Keratinocyte (primary cell): ENCODE data around the gene GLTP. TPM values are rescaled to one million over a fixed set of nuclear protein-coding genes. Genes with fewer than 3 reads are reported as not detected.

Source experiments
- DNase-seq: peaks from one replicate; pipeline ENCODE4 v3.0.0-alpha.2; 2011; ENCODE audit warnings: low read depth, missing footprints, low spot score
- FAIRE-seq: peaks from 2 replicates; lab custom pipeline; 2011; peaks lifted over from hg19 to GRCh38; lab: Jason Lieb, UNC
- H2AFZ ChIP-seq: 2 replicates; pipeline ENCODE4 v1.6.0; 2012; ENCODE audit warnings: low read length, control low read depth, inconsistent platforms; ENCODE audit not compliant: control insufficient read depth
- H3K27ac ChIP-seq: 2 replicates; pipeline ENCODE4 v1.5.1; 2011; ENCODE audit warnings: low read length; ENCODE audit not compliant: control insufficient read depth, insufficient read depth
- H3K27me3 ChIP-seq: 3 replicates; pipeline ENCODE4 v1.6.0; 2011; ENCODE audit warnings: low read length; ENCODE audit not compliant: control insufficient read depth, insufficient read depth; ENCODE audit errors: extremely low read depth
- H3K36me3 ChIP-seq, 2 experiments: 2 replicates in 1 of 2; 3 replicates in 1 of 2; pipeline ENCODE4 v1.5.1; 2011; ENCODE audit warnings: low read length in 2 of 2, mild to moderate bottlenecking in 1 of 2; ENCODE audit not compliant: control insufficient read depth in 2 of 2, insufficient read depth in 2 of 2; ENCODE audit errors: extremely low read depth in 1 of 2
- H3K4me1 ChIP-seq: 3 replicates; pipeline ENCODE4 v1.5.1; 2011; ENCODE audit warnings: low read length; ENCODE audit not compliant: control insufficient read depth, insufficient read depth; ENCODE audit errors: extremely low read depth
- H3K4me2 ChIP-seq: 3 replicates; pipeline ENCODE4 v1.6.0; 2011; ENCODE audit warnings: low read depth, low read length; ENCODE audit not compliant: control insufficient read depth, insufficient read depth; ENCODE audit errors: extremely low read depth
- H3K4me3 ChIP-seq, 3 experiments: fragments of 200-600 bp in 1 of 3; sonication (generic) in 1 of 3; 2 replicates in 2 of 3; 3 replicates in 1 of 3; pipeline ENCODE4 v1.5.1; 2011 to 2016; ENCODE audit warnings: low read length in 3 of 3, mild to moderate bottlenecking in 3 of 3, control low read depth in 2 of 3, inconsistent platforms in 1 of 3, low read depth in 1 of 3, mixed read lengths in 1 of 3, mixed run types in 1 of 3, moderate library complexity in 1 of 3; ENCODE audit not compliant: control insufficient read depth in 2 of 3, insufficient read depth in 2 of 3; ENCODE audit errors: extremely low read depth in 1 of 3
- H3K79me2 ChIP-seq: 2 replicates; pipeline ENCODE4 v1.6.0; 2012; ENCODE audit warnings: low read length; ENCODE audit not compliant: control insufficient read depth, insufficient read depth
- H3K9ac ChIP-seq: 3 replicates; pipeline ENCODE4 v1.6.0; 2011; ENCODE audit warnings: low read length; ENCODE audit not compliant: control insufficient read depth, insufficient read depth; ENCODE audit errors: extremely low read depth
- H3K9me1 ChIP-seq: 3 replicates; pipeline ENCODE4 v1.6.0; 2011; ENCODE audit warnings: low read length; ENCODE audit not compliant: control insufficient read depth, insufficient read depth; ENCODE audit errors: extremely low read depth
- H3K9me3 ChIP-seq: 2 replicates; pipeline ENCODE4 v1.5.1; 2012; ENCODE audit warnings: low read depth, low read length; ENCODE audit not compliant: control insufficient read depth
- H4K20me1 ChIP-seq: 3 replicates; pipeline ENCODE4 v1.6.0; 2011; ENCODE audit warnings: low read length; ENCODE audit not compliant: control insufficient read depth, insufficient read depth; ENCODE audit errors: extremely low read depth
- EZH2 ChIP-seq: IDR thresholded peaks from one replicate; pipeline ENCODE4 v1.6.1; 2012; ENCODE audit warnings: inconsistent platforms, mild to moderate bottlenecking, low read length, moderate library complexity
- dilution Hi-C: fragments of 300-500 bp; cut with MboI; formaldehyde crosslinking; loops from one replicate; pipeline ENCODE4 v1.7.0; 2020; ENCODE audit warnings: low sequenced_read_pairs; ENCODE audit not compliant: extremely low pct_ligation_motif_present
- polyA plus RNA-seq, 5 experiments: library from polyadenylated mRNA; depleted of rRNA in 3 of 5; stranded (reverse) in 3 of 5; stranded (forward) in 1 of 5; unstranded in 1 of 5; fragments of >200 nt; gene quantifications; 1 replicate in 1 of 5; 2 replicates in 3 of 5; 3 replicates in 1 of 5; pipeline versions ENCODE4 v1.2.1 to v1.2.3, GENCODE V29; 2011 to 2012; ENCODE audit warnings: missing spikeins in 2 of 5, low read depth in 1 of 5, low replicate concordance in 1 of 5
- TF ChIP-seq, protein P1 (sequence below), 3 experiments: IDR thresholded peaks in 1 of 3; conservative IDR thresholded peaks in 1 of 3; optimal IDR thresholded peaks in 1 of 3; 2 replicates in 2 of 3; 3 replicates in 1 of 3; pipeline versions ENCODE3 to v1.5.1; 2011; ENCODE audit warnings: low read length in 3 of 3, mild to moderate bottlenecking in 3 of 3, moderate library complexity in 2 of 3, control low read depth in 1 of 3, inconsistent platforms in 1 of 3; ENCODE audit not compliant: insufficient read depth in 2 of 3; ENCODE audit errors: extremely low read depth in 1 of 3

Gene GLTP
- polyA plus RNA-seq, 1 donor (not counting 4 experiments of a cell fraction or from before 2014, with no cell fraction given): 54.6 TPM

- H3K9me1 ChIP-seq: no peaks in the 10 kb centered on the region
- H3K27ac ChIP-seq: no peak overlapping the region
These were observed 16.7 kb upstream of the GLTP start for GRCh38 chr12:109897029-109897428.

GRCh38 chr12:109896188-109896587, 15.8 kb upstream of the GLTP start:
- Histone ChIP-seq H3K79me2 (peaks cover 14% of the 10 kb centered on the region), H3K36me3 (no peaks in the 10 kb centered on the region), H4K20me1 (no peaks in the 10 kb centered on the region), H3K4me2 (no peak overlapping the region), H3K4me1 (peaks cover 13% of the 10 kb centered on the region), H3K9me3 (no peaks in the 10 kb centered on the region), H3K9me1 (no peaks in the 10 kb centered on the region), H3K4me3 (no peak overlapping the region), H2AFZ (no peak overlapping the region), H3K27me3 (no peaks in the 10 kb centered on the region), H3K27ac (no peak overlapping the region), H3K9ac (no peak overlapping the region)
- dilution Hi-C loops: no loop called here
- DNase-seq: no peak
- no peak for TF ChIP-seq EZH2
- TF ChIP-seq, protein P1, sequence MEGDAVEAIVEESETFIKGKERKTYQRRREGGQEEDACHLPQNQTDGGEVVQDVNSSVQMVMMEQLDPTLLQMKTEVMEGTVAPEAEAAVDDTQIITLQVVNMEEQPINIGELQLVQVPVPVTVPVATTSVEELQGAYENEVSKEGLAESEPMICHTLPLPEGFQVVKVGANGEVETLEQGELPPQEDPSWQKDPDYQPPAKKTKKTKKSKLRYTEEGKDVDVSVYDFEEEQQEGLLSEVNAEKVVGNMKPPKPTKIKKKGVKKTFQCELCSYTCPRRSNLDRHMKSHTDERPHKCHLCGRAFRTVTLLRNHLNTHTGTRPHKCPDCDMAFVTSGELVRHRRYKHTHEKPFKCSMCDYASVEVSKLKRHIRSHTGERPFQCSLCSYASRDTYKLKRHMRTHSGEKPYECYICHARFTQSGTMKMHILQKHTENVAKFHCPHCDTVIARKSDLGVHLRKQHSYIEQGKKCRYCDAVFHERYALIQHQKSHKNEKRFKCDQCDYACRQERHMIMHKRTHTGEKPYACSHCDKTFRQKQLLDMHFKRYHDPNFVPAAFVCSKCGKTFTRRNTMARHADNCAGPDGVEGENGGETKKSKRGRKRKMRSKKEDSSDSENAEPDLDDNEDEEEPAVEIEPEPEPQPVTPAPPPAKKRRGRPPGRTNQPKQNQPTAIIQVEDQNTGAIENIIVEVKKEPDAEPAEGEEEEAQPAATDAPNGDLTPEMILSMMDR (optimal IDR thresholded peaks at IDR 0.05 in 1 of 3, IDR thresholded peaks at IDR 0.05 in 1 of 3, conservative IDR thresholded peaks at IDR 0.05 in 1 of 3; ENCODE audit: extremely low read depth in 1 of 3, insufficient read depth in 2 of 3, low read length in 3 of 3): no peak
- FAIRE-seq: no peak

More at GRCh38 chr12:109897029-109897428, 16.7 kb upstream of the GLTP start:
- Histone ChIP-seq H4K20me1 (no peaks in the 10 kb centered on the region), H3K36me3 (no peaks in the 10 kb centered on the region), H2AFZ (no peak overlapping the region), H3K4me1 (peaks cover 16% of the 10 kb centered on the region), H3K27me3 (no peaks in the 10 kb centered on the region), H3K9me3 (no peaks in the 10 kb centered on the region), H3K9ac (no peak overlapping the region), H3K4me2 (no peak overlapping the region), H3K79me2 (peaks cover 20% of the 10 kb centered on the region), H3K4me3 (no peak overlapping the region)
- DNase-seq (no peak), FAIRE-seq (no peak)
- TF ChIP-seq EZH2: no peak
- TF ChIP-seq, protein P1 (optimal IDR thresholded peaks at IDR 0.05 in 1 of 3, IDR thresholded peaks at IDR 0.05 in 1 of 3, conservative IDR thresholded peaks at IDR 0.05 in 1 of 3; ENCODE audit: extremely low read depth in 1 of 3, insufficient read depth in 2 of 3, low read length in 3 of 3): no peak
- dilution Hi-C loops: no loop called here
